Measurements from ENCODE around the gene LRRC36. TPM values are rescaled to one million over a fixed set of nuclear protein-coding genes. Genes with fewer than 3 reads are reported as not detected.

LRRC36 gene
- total RNA-seq, 6 experiments from 2014 or later = not detected

DNA sequence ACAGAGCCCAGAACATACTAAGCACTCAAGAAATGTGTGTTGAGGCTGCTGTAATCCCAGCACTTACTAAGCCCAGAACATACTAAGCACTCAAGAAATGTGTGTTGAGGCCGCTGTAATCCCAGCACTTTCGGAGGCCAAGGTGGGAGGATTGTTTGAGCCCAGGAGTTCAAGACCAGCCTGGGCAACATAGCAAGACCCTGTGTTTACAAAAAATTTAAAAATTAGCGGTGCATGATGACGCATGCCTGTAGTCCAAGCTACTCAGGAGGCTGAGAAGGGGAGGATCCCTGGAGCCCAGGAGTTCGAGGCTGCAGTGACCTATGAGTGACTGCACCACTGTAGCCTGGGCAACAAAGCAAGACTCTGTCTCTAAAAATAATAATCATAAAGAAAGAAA, 96.4 kb downstream of the LRRC36 start:
- intact Hi-C loops (cut with DNase I) = loop anchor here in 1 of 2 donors (10.0 kb wide), 1 partner anchor 62 kb away; the partner anchor contains the start of genes AGRP and ATP6V0D1
- ATAC-seq = no peak
- Histone ChIP-seq H3K4me3 (no peak overlapping the region), H3K4me1 (no peaks in the 10 kb centered on the region), H3K9me3 (no peaks in the 10 kb centered on the region), H3K27ac (no peak overlapping the region), H3K27me3 (no peaks in the 10 kb centered on the region), H3K36me3 (no peaks in the 10 kb centered on the region)
- no peak for DNase-seq
- TF ChIP-seq, protein P1, sequence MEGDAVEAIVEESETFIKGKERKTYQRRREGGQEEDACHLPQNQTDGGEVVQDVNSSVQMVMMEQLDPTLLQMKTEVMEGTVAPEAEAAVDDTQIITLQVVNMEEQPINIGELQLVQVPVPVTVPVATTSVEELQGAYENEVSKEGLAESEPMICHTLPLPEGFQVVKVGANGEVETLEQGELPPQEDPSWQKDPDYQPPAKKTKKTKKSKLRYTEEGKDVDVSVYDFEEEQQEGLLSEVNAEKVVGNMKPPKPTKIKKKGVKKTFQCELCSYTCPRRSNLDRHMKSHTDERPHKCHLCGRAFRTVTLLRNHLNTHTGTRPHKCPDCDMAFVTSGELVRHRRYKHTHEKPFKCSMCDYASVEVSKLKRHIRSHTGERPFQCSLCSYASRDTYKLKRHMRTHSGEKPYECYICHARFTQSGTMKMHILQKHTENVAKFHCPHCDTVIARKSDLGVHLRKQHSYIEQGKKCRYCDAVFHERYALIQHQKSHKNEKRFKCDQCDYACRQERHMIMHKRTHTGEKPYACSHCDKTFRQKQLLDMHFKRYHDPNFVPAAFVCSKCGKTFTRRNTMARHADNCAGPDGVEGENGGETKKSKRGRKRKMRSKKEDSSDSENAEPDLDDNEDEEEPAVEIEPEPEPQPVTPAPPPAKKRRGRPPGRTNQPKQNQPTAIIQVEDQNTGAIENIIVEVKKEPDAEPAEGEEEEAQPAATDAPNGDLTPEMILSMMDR (IDR thresholded peaks at IDR 0.05) = no peak
- no peak for TF ChIP-seq POLR2A (IDR thresholded peaks at IDR 0.05)
- 70% methylated on average over 5 of the region's 5 CpGs for WGBS (ENCODE audit: insufficient coverage, low coverage, low lambda C conversion rate, missing lambda C conversion rate)

DNA sequence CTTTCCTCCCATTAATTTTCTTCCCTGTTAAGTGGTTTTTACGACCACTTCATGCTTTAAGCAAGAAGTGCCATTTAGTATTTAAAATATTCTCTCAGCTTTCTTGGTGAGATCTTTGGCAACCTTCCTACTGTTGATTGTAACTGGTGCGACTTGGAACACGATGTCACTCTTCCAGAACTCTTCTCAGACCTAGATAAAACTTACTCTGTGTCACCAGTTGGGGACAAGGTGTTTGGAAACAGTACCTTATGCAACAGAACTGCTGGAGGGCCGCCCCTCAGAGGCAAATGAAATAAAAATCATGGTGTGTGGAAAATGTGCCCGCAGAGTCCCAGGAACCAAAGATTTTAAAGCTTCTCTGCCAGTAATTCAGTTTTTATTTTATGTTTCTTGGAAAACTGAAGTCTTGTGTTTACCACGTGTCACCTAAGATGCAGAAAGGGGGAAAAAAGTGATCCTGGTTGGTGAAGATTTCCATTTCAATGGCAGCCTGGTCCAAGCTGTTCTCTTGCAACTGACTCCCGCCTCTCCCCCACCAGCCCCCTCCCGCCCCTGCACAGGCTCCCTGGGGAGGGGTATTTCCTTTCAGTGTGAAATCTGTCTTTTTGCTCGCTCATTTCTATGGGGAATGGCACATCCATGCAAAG, 97.1 kb downstream of the LRRC36 start:
- no peak overlapping the region for H3K27ac ChIP-seq

DNA sequence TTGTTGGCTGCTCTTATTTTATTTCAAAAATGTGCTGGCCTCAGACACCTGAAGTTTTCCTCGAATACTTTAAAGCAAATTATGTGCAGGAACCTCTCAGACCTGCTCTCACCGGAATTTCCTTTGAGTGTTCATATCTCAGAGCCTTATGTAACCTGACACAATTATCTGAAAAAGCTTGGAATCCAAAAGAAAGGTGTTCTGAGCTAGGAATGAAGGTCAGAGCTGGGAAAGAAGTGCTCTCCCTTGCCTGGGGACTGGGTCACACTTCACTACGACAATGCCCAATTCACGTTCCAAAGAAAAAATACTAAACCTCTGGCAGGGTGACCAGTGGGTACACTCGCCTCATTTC, 97.6 kb downstream of the LRRC36 start:
- DNase-seq (no peak), ATAC-seq (no peak)
- WGBS (ENCODE audit: insufficient coverage, low coverage, low lambda C conversion rate, missing lambda C conversion rate) = 25% methylated on average over 4 of the region's 5 CpGs
- Histone ChIP-seq H3K9me3 (no peaks in the 10 kb centered on the region), H3K27me3 (no peaks in the 10 kb centered on the region), H3K36me3 (no peaks in the 10 kb centered on the region), H3K27ac (no peak overlapping the region), H3K4me1 (peaks cover 0 to 10% (median 1%) of the 10 kb centered on the region in 4 donors), H3K4me3 (no peak overlapping the region)
- no peak for TF ChIP-seq POLR2A (IDR thresholded peaks at IDR 0.05)
- TF ChIP-seq, protein P1 (IDR thresholded peaks at IDR 0.05) = no peak
- intact Hi-C loops (cut with DNase I) = loop anchor here in 1 of 2 donors (10.0 kb wide), 1 partner anchor 61 kb away; the partner anchor contains the start of genes AGRP and ATP6V0D1

More for the DNA sequence above, 97.1 kb downstream of the LRRC36 start:
- intact Hi-C loops (cut with DNase I) = loop anchor here in 1 of 2 donors (10.0 kb wide), 1 partner anchor 61 kb away; the partner anchor contains the start of genes AGRP and ATP6V0D1
- DNase-seq (no peak), ATAC-seq (no peak)
- WGBS (ENCODE audit: insufficient coverage, low coverage, low lambda C conversion rate, missing lambda C conversion rate) = 30% methylated on average over 9 of the region's 9 CpGs
- Histone ChIP-seq H3K36me3 (no peaks in the 10 kb centered on the region), H3K4me1 (peaks cover 0 to 6% (median 0%) of the 10 kb centered on the region in 4 donors), H3K27me3 (no peaks in the 10 kb centered on the region), H3K4me3 (no peak overlapping the region), H3K9me3 (no peaks in the 10 kb centered on the region)
- no peak for TF ChIP-seq POLR2A (IDR thresholded peaks at IDR 0.05)

DNA sequence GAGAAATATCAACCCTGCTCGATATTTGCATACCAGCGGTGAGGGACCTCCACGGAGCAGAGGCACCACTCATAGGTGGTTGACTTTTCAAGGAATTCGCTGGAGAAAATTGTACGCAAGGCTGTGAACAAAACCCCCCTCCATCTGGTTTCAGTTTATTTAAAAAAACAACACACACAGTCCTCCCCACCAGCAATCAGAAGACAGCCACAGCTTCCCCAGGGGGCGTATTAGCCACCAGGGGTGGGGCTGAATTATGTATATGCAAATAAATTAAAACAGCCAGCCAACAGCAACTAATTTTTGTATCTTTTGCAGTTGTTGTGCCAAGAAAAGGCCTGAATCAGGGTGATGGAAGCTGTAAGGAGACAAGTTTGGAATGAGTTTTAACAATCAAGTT, 98.4 kb downstream of the LRRC36 start:
- Histone ChIP-seq H3K36me3 (no peaks in the 10 kb centered on the region), H3K9me3 (no peaks in the 10 kb centered on the region), H3K4me3 (no peak overlapping the region), H3K27me3 (no peaks in the 10 kb centered on the region), H3K4me1 (peaks cover 0 to 17% (median 5%) of the 10 kb centered on the region in 4 donors), H3K27ac (no peak overlapping the region)
- TF ChIP-seq POLR2A (IDR thresholded peaks at IDR 0.05) = no peak
- TF ChIP-seq, protein P1 (IDR thresholded peaks at IDR 0.05) = no peak
- ATAC-seq = no peak
- no peak for DNase-seq
- 39% methylated on average over 6 of the region's 6 CpGs for WGBS (ENCODE audit: insufficient coverage, low coverage, low lambda C conversion rate, missing lambda C conversion rate)
- intact Hi-C loops (cut with DNase I) = loop anchor here in 1 of 2 donors (10.0 kb wide), 1 partner anchor 60 kb away; the partner anchor contains the start of genes AGRP and ATP6V0D1

DNA sequence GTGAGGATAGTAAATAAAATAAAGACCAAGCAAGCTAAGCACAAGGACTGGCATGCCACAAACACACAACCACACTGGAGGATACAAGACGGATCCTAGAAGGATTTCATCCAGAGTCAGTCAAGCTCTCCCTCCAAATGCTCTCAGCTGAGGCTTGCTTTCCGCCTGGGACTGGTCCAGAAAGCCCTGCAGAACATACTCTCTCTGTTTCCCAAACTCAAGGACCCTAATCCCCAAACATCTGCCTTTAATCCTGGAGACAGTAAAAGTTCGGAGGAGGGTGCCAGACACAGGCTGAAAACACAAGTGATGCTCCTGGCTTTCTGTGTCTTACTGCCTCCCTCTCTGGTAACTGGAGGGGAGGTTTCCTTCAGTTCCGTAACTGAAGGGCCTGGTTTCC, 99.0 kb downstream of the LRRC36 start:
- Histone ChIP-seq H3K27ac (no peak overlapping the region), H3K4me1 (peaks cover 0 to 22% (median 7%) of the 10 kb centered on the region in 4 donors), H3K36me3 (no peaks in the 10 kb centered on the region), H3K27me3 (no peaks in the 10 kb centered on the region), H3K9me3 (no peaks in the 10 kb centered on the region), H3K4me3 (no peak overlapping the region)
- 50% methylated on average over 4 of the region's 4 CpGs for WGBS (ENCODE audit: insufficient coverage, low coverage, low lambda C conversion rate, missing lambda C conversion rate)
- intact Hi-C loops (cut with DNase I) = loop anchor here in 1 of 2 donors (10.0 kb wide), 1 partner anchor 59 kb away; the partner anchor contains the start of genes AGRP and ATP6V0D1
- DNase-seq = no peak
- TF ChIP-seq, protein P1 (IDR thresholded peaks at IDR 0.05) = no peak
- no peak for TF ChIP-seq POLR2A (IDR thresholded peaks at IDR 0.05)
- ATAC-seq = no peak

All from right lobe of liver (tissue), 6 donors.